T1000 (cell line): Measurements from ENCODE around the gene RPL4.
A peak's percentile ranks its signal among the peaks of the same experiment; 100 is the strongest.
"Not testable (repeated sequence)": the region's sequence is repeated elsewhere in the genome, so short reads cannot be mapped to it uniquely, and the experiment has no call there.

Experiments used
- DNase-seq: peaks from one replicate; lab custom pipeline; 2025; ENCODE audit warnings: mixed read lengths; lab: John Stamatoyannopoulos, UW

Gene RPL4

DNA sequence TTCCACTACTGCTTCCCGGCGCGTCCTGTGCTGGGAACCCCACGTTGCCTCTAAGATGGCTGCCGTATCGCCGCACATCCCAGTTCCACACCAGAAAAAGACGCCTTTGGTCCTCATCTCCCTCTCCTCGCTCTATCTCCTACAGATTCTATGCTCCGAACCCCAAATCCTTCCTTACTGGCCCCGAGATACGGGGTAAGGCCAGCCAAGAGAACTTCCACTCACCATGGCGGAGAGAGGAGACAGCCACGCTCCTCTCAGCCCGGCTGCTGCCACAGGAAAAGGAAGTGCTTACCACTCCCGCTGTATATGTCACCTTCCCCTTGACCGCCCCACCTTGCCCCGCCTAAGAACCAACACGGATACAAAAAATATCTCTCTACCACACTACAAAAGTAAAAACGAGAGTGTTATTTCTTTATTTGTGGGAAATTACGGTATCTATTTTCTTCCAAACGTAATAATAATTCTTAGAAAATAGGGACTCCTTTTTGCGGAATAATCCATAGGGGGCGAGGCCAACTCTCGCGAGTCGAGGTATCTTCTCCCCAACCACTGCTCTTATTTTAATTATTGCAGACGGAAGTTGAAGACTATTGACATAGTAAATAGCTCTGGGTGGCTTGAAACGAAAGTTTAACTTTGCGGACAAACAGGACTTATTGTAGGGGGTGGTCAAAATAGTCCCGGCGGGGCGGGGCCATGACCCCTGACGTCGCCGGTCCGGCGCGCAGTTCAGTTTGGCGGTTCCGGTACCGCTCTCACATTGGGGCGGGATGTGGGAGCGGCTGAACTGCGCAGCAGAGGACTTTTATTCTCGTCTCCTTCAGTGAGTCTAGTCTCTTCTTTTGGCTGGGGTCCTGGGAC, at the start of gene RPL4, which contains the start of gene ZWILCH:
Gene RPL4 (minus strand): TSS at position 293 of the 867 bp plus-strand sequence. CDS start 65 bp downstream, at position 228.
Gene ZWILCH (plus strand): TSS at position 764 of the 867 bp plus-strand sequence. CDS start 13 bp downstream, at position 777.
- DNase-seq, result peak; percentile 67

DNA sequence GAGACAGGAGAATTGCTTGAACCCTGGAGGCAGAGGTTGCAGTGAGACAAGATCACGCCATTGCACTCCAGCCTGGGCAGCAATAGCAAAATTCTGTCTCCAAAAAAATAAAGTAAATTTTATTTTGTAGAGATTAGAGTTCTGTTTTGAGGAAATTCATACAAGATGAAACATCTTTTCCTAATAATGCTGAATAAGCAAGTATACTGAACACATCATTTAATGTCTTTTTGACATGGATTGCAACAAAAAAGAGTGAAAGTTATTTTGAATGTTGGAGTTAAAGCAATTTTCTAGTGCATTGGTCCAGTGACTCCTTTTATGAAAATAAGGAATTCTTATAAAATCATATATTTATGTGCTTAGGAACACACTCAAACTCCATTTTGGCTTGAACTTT, 40.6 kb upstream of the RPL4 start:
- DNase-seq, result no peak

DNA sequence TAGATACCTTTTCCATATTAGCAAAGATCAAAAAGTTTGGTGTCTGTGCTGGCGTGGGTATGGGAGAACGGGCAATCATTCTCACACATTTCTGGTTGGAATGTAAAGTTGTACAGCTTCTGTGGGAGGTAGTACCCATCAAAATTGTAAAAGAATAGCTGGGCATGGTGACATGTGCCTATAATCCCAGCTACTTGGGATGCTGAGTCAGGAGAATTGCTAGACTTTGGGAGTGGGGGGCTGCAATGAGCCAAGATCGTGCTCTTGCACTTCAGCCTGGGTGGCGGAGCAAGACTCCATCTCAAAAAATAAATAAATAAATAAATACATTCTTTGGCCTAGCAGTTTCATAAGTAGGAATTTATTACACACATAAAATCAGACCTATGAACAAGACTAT, 38.2 kb upstream of the RPL4 start:
- no peak for DNase-seq

DNA sequence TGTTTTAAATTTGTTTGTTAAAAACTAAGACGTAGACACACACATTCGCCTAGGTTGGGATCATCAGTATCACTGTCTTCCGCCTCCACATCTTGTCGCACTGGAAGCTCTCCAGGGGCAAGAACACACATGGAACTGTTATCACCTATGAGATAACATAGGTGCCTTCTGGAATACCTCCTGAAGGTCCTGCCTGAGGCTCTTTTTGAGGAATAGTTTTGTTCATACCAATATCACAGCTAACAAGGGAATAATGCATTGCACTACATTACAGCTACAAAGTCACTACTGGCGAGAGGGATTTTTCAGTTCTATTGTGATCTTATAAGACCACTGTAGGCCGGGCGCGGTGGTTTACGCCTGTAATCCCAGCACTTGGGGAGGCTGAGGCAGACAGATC, 30.4 kb upstream of the RPL4 start:
- no peak for DNase-seq

DNA sequence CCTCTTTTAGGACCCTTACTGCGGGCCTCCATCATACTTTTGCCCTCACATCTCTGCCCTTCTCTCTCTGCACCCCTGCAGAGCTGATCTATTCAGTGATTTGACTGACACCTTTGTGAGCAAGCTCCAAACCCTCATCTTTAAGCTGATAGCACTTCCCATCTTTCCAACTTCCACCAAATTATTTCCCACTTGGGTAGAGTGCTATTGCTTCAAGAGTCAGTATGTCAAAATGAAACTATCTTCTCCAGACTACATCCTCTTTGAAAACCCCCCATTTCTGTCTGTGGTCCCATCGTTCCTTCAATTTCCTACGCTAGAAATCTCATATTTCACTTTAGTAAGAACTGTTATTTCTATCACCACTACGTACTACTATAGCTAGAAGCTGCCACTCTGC, 20.2 kb upstream of the RPL4 start:
- DNase-seq, result no peak

DNA sequence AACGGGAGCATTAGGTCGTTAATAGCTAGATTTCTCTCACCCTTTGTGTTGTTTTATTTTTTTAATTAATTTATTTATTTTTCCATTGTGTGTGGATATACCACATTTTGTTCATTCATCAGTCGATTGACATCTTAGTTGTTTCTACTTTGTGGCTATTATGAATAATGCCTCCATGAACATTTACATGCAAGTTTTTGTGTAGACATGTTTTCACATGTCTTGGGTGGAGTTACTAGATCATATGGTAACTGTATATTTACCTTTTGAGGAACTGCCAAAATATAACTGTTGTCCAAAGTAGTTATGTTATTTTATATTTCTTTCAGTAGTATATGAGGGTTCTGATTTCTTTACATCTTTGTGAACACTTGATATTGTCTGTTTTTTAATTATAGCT, 19.3 kb upstream of the RPL4 start:
- DNase-seq, result no peak

DNA sequence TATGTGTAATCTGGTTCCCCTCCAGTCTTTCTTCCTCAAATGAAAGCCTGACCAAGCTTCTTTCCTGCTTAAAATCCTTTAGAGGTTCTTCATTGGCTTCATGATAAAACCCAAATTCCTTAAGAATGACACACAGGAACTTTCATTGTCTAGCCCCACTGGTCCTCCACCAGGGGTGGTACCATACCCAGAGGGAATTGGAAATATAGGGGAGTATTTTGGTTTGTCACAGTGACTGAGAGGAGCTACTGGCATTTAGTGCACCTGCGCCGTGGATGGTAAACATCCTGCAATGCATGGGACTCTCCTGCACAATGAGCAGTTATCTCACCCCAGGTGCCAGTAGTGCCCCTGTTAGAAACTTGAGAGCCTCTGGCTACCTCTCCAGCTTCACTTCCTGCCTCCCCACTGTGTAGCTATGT, 11.3 kb upstream of the RPL4 start:
- DNase-seq, result no peak

DNA sequence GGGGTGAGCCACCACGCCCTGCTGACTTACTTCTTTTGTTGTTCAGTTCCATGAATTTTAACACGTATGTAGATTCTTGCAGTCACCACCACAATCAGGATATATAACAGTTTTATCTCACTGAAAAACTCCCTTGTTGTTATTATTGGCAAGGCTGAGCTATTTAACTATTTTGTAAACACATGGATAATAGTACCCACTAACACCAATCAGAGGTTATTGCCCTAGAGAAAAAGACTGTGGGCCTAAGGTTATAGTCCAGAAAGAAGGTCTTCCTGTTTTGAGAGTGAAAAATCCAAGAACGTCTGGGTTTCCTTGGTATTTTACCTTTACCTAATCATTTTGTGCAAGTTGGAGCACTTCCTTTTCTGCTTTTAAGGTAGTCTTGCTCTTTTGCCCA, 9.9 kb upstream of the RPL4 start:
- DNase-seq, result no peak

DNA sequence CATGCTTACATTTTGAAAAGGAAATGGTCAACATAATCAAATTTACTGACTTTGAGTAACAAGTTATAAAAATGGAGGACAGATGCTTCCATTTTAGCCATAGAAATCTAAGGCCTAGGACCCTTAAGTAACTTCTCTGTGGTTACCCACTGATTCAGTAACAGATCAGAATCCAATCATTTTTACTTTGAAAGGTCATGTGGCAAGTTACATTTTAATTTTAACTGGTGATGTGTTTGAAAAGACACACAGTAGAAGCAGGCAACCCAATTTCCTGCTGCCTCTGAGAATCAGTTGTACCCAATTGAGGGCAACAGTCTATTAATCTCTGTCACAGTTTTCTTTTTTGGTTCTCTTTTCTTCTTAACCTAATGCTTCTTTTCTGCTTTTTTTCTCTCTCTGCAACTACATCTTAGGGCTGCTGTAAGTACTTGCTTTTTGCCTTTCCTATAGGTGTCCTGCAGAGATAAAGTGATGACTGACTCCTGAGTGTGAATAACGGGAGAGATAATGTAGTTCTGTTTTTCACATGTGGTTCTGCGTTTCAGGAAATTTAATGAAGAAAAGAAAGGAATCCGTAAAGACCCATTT, 3.7 kb upstream of the RPL4 start:
- DNase-seq, result no peak

DNA sequence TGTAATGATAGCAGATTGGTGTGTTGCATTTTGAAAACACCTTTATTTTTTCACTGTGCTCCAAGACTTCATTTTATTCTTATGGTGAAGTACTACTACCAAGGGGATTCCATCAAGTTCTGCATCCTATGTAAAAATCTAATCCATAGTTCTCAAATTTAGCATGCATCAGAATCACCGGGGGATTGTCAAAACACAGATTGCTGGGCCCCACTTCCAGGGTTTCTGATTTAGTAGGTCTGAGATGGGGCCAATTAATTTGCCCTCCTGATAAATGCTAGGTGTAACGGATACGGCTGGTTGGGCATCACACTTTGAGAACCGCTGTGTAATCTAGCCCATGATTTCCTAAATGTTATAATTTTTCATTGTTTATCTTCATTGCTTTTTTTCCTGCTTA, 1.2 kb upstream of the RPL4 start:
- DNase-seq, result no peak

DNA sequence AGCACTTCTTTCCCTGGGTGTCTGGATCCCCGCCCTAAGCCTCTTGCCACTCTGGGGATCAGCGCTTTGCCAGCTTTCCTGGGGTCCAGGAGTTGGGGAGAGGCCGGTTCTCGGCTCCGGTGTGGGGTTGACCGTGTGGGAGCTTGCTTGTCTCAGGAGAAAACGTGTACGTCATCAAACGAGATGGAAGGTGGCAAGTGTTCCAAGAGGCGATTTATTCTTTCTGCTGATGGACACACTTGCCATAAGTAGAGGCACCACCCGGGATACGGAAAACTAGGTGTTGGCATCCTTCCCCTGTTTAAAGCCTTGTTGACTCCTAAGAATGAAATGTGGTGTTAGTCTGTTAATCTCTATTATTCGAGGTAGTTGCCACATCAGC, 766 bp upstream of the RPL4 start:
- no peak for DNase-seq

DNA sequence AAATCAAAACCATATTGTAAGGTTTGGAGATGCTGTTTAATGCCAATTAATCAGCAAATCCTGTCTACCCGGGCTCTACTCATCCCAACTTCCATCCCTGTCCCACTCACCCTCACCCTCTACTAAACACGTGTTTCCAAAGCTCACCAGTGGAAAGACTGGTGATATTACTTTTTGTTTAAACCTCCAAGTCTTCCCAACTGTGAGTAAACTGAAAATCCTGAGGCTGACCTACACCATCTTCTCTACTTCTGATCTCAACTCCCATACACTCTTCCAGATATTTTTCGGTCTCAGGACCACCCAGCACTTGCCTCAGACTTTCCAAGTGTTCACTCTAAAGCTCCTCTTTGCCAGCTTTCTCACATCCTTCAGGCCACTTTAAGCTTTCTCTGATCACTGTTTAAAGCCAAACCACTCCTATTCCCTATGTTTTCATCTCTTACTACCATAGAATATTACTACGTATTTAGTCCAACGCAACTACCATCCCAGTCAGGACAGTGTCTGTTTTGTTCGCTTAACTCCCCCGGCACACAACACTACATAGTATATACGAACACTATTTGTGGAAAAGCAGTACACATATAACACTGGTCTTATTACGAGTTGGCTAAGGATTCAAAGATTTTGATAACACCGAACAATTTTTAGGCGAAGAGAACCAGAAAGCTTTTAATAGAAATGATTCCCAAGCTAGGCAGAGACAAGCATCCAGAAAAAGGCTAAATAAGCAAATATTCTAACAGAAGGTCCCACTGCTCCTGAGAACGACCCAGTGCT, 684 bp downstream of the RPL4 start:
- no peak for DNase-seq

DNA sequence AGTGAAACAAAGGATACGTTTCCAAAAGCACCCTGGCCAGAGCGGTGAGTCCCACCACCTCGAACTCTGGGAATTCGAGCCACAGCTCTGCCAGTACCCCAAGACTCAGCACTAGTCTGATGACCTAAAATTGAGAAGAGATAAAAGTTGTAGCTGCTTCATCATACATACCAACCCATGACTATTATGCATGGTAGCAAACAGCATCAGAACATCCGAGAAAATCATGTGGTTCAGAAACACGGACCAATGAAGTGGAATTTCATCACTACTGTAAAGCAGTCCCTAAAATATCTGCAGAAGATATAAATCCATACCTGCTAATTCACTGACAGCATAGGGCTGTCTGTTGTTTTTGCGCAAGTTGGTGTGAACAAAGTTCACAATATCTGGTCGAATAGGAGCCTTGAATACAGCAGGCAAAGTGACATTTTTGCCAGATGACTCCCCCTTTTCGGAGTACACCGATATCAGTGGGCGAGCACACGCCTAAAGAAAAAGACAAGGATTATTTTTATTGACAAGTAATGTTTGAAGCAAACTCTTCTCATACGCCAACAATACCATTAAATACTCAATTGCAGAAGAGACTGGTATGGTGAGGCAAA, 1.5 kb downstream of the RPL4 start:
- not testable (repeated sequence) for DNase-seq

DNA sequence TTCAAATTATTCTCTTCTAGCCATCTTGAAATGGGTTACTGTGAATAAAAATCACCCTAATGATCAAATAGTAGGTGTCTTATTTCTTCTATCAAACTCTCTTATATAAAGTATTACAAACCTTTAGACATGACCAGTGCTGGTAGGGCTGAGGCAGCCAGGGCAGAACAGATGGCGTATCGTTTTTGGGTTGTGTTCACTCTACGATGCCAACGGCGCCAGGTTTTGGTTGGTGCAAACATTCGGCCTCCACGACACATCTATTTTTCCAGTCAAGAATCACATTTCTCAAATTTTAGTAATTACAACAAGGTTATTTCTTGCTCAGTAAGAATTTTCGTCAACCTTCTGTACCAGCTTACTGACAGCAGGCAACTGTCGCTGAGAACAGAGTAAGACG, 2.2 kb downstream of the RPL4 start:
- DNase-seq, result no peak

DNA sequence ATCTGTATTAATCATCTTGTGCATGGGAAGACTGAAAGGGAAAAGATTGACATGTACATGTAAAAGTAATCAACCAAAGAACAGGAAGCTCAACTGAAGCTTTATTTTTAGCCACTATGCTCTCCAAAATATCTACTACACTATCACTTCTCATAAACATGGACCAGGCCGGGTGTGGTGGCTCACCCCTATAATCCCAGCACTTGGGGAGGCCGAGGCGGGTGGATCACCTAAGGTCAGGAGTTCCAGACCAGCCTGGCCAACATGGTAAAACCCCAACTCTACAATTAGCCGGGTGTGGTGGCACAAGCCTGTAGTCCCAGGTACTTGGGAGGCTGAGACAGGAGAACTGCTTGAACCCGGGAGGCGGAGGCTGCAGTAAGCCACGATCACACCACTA, 4.3 kb downstream of the RPL4 start:
- not testable (repeated sequence) for DNase-seq

DNA sequence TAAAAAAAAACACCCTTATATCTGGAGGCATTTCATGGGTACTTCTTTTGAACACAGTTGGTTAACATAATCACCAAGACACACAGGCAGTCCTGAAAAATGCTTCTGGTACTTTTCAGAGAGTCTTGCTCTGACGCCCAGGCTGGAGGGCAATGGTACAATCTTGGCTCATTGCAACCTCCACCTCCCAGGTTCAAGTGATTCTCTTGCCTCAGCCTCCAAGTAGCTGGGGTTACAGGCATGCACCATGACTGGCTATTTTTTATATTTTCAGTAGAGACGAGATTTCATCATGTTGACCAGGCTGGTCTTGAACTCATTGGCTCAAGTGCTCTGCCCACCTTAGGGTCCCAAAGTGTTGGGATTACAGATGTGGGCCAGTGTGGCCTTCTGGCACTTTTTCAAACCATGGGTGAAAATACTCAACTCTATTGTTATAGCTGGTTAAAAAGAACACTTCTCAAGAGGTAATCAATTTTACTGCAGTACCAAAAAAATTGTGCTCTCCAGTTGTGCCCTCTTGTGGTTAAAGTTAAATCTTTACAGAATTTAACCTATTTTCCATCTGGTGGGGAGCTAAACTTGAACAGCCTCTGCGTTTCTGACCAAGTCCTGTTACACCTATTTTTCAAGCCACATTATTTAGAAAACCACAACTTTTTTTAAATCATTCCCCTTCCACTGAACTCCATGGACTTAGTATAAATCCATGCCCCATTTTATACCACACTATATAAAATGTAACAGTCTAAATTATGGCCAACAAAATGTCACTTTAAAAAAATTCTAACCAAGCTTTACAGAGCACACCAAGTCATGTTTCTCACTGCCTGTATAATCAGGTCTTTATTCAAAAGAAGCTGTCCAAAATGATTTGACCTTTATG, 5.9 kb downstream of the RPL4 start:
- DNase-seq, result no peak

DNA sequence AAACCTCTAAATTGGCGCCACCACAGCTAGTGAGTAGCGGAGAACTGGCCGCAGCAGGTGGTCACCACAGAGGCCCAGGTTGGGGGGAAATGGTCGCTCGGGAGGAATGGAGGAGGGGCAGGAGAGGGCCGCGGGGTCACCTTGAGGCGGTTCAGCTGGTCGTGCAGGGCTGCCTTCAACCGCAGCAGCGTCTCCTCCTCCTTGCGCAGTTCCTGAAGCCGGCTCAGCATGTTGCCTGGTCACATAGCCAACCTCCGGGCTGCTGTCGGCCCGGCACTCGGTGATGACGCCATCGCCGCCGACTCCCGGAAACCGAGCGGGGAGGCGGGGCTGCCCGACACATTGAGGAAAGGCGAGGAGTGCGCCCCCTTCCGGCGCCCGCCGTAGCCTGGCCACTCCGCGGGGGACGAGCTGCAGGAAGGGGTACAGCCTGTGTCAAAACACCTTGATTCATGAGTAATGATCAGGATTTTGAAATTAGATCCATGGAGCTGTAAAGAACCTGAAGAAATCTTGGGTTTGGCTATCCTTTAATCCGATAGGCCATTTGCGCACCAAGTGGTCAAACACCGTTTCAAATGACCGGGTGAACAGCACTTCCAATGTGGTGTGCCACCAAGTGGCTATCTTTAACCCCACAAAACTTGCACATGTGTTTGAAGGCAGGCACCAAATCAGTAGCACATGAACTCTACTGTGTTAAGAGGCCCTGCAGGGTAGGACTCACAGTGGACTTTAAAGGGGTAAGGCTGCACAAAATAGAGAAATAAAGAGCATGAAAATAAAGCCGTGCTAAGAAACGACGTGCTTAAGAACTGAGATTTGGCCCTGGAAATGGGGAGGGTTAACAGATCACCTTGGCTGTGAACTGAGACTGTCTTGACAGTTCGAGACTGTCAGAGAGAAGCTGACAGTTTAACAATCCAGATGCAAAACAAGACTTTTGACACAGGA, 6.9 kb downstream of the RPL4 start, which contains the start of gene SNAPC5:
Gene SNAPC5 (minus strand): TSS at position 261 of the 954 bp plus-strand sequence. CDS start 31 bp downstream, at position 230.
- peak; percentile 87 for DNase-seq

DNA sequence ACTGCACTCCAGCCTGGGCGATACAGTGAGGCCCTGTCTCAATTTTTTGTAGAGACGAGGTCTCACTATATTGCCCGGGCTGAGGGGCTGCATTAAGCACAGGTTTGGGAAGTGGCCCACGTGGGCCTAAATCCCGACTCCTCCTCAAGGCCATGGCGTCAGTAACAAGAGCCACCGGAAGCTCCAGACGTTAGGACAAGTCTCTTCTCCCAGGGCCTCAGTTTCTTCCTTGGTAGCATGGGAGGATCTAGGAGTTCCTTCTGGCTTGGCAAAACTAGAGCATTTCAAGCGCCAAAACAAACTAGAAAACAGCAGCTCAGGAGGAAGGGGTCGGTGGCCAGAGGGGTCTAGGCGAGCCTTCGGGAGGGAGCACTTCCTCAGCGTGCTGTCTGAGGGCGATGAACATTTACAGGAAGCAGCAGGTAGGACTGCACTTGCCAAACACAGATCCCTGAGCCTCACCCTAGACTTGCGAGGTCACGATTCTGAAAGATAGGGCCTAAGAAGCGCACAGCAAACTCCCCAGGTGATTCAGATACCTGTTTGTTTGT, 7.6 kb downstream of the RPL4 start:
- no peak for DNase-seq

DNA sequence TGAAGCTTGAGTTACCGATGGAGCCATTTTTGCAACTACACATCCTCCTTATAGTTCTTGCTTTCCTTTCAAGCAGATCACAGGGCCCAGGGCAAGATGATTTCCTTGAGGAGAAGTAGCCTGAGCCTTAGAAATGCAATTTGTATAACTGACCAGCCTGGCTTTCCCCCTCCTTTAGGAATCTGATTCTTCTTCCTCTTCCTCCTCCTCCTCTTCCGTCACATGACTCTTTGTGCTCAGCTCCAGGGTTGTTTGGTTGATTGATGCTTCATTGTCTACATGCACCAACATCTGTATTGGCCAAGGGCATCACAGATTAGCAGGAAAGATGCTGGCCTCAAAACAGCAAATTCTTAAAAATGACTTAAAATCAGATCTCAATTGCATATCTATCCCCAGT, 10.4 kb downstream of the RPL4 start:
- DNase-seq, result no peak

DNA sequence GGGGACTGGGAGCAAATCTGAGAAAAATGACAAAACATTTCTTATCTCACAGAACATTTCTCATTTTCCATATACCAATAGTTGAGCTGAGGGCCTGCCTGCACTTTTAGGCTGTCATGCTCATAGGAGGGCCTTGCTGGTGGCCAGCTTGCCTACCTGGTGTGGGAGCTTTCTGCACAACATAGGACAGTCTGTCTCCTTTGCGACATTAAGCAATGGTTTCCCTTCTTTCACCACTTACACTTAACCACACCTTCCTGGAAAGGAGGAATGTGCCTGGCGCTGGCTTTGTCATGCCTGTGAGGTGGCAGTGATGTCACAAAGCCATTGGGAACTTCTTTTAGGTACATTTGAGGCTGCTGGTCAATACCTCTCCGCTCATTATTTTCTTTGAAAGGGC, 12.8 kb downstream of the RPL4 start:
- no peak for DNase-seq
